Uterus (tissue), 4 donors: ENCODE data around the gene RDH8. TPM values are rescaled to one million over a fixed set of nuclear protein-coding genes. Genes with fewer than 3 reads are reported as not detected.

ENCODE experiments used
- DNase-seq, 2 donors: peaks; one replicate each; pipeline ENCODE4 v3.0.0-alpha.2; 2019 to 2020
- H3K27ac ChIP-seq, 2 donors: fragments of 200-600 bp; sonication (generic); 1 replicate in 1 of 2; 2 replicates in 1 of 2; pipeline ENCODE4 v1.5.1; 2016 to 2018
- H3K27me3 ChIP-seq, 2 donors: fragments of 200-600 bp; sonication (generic); one replicate each; pipeline ENCODE4 v1.5.1; 2018 to 2019; ENCODE audit warnings: control low read depth in 1 of 2
- H3K36me3 ChIP-seq, 2 donors: fragments of 200-600 bp; sonication (generic); one replicate each; pipeline ENCODE4 v1.5.1; 2019; ENCODE audit warnings: control low read depth in 1 of 2
- H3K4me1 ChIP-seq, 2 donors: fragments of 200-600 bp; sonication (generic); one replicate each; pipeline ENCODE4 v1.5.1; 2018 to 2019; ENCODE audit warnings: control low read depth in 1 of 2
- H3K4me3 ChIP-seq, 2 donors: fragments of 200-600 bp; sonication (generic); 1 replicate in 1 of 2; 2 replicates in 1 of 2; pipeline ENCODE4 v1.5.1; 2018 to 2019; ENCODE audit warnings: mild to moderate bottlenecking in 1 of 2
- H3K9me3 ChIP-seq, 2 donors: fragments of 200-600 bp; sonication (generic); one replicate each; pipeline ENCODE4 v1.5.1; 2019; ENCODE audit warnings: control low read depth in 1 of 2
- CTCF ChIP-seq, 4 experiments: fragments of 200-600 bp in 2 of 4; fragments of 450-650 bp in 2 of 4; sonication (generic) in 2 of 4; IDR thresholded peaks; one replicate each; pipeline ENCODE4 v1.5.1; 2016 to 2019; ENCODE audit warnings: antibody characterized with exemption in 4 of 4, mild to moderate bottlenecking in 2 of 4, moderate library complexity in 1 of 4
- POLR2A ChIP-seq, 2 donors: fragments of 450-650 bp; IDR thresholded peaks; one replicate each; pipeline ENCODE4 v1.6.1; 2016; ENCODE audit warnings: antibody characterized with exemption in 2 of 2, mild to moderate bottlenecking in 1 of 2, moderate library complexity in 1 of 2
- intact Hi-C: fragments of 100-400 bp; cut with DNase I; formaldehyde crosslinking; loops from one replicate; pipeline ENCODE4 v1.15.1; 2023; ENCODE audit warnings: low total_unique reads
- total RNA-seq, 4 donors: library from RNA; depleted of rRNA in 3 of 4; stranded (reverse); fragments of >200 nt in 3 of 4; gene quantifications; one replicate each; pipeline versions ENCODE4 v1.1.0 to v1.2.4, GENCODE V29; 2014 to 2023
- donor health status: DM: yes; HTN: yes; CAD: no.

The RDH8 gene
- total RNA-seq = not detected

GRCh38 chr19:10013316-10013715, at the start of gene RDH8:
Gene RDH8 (plus strand): TSS chr19:10013483. CDS start chr19:10013498, 15 bp downstream.
- intact Hi-C loops = no loop called here
- no peaks in the 10 kb centered on the region for H3K36me3 ChIP-seq
- H3K27ac ChIP-seq = no peak within 1 kb of the TSS
- H3K4me3 ChIP-seq = no peak within 1 kb of the TSS
- peaks cover 0 to 11% of the 10 kb centered on the region in 2 donors for H3K4me1 ChIP-seq
- TF ChIP-seq POLR2A (IDR thresholded peaks at IDR 0.05) (no peak), CTCF (IDR thresholded peaks at IDR 0.05) (no peak)
- no peaks in the 10 kb centered on the region for H3K9me3 ChIP-seq
- no peak for DNase-seq
- H3K27me3 ChIP-seq = no peaks in the 10 kb centered on the region

- Histone ChIP-seq H3K4me3 (no peak overlapping the region), H3K27me3 (no peaks in the 10 kb centered on the region), H3K4me1 (no peaks in the 10 kb centered on the region), H3K9me3 (no peaks in the 10 kb centered on the region), H3K36me3 (no peaks in the 10 kb centered on the region), H3K27ac (no peak overlapping the region)
- intact Hi-C loops = no loop called here
- no peak for TF ChIP-seq POLR2A (IDR thresholded peaks at IDR 0.05)
- no peak for TF ChIP-seq CTCF (IDR thresholded peaks at IDR 0.05)
- no peak for DNase-seq
Measured at GRCh38 chr19:9966024-9966423, 47.3 kb upstream of the RDH8 start.

GRCh38 chr19:9966448-9966847, 46.8 kb upstream of the RDH8 start:
- Histone ChIP-seq H3K36me3 (no peaks in the 10 kb centered on the region), H3K9me3 (no peaks in the 10 kb centered on the region), H3K27me3 (no peaks in the 10 kb centered on the region), H3K27ac (no peak overlapping the region), H3K4me3 (no peak overlapping the region), H3K4me1 (no peaks in the 10 kb centered on the region)
- no peak for DNase-seq
- TF ChIP-seq POLR2A (IDR thresholded peaks at IDR 0.05) = no peak
- TF ChIP-seq CTCF (IDR thresholded peaks at IDR 0.05) = no peak
- intact Hi-C loops = no loop called here

GRCh38 chr19:9967326-9967725, 46.0 kb upstream of the RDH8 start:
- no peak for DNase-seq
- Histone ChIP-seq H3K4me1 (no peaks in the 10 kb centered on the region), H3K27ac (no peak overlapping the region), H3K4me3 (no peak overlapping the region), H3K9me3 (no peaks in the 10 kb centered on the region), H3K36me3 (no peaks in the 10 kb centered on the region), H3K27me3 (no peaks in the 10 kb centered on the region)
- intact Hi-C loops = no loop called here
- TF ChIP-seq CTCF (IDR thresholded peaks at IDR 0.05) = no peak
- TF ChIP-seq POLR2A (IDR thresholded peaks at IDR 0.05) = no peak

GRCh38 chr19:9968820-9969687, 44.2 kb upstream of the RDH8 start:
- Histone ChIP-seq H3K36me3 (no peaks in the 10 kb centered on the region), H3K9me3 (no peaks in the 10 kb centered on the region), H3K27ac (no peak overlapping the region), H3K27me3 (no peaks in the 10 kb centered on the region), H3K4me1 (no peaks in the 10 kb centered on the region), H3K4me3 (no peak overlapping the region)
- DNase-seq = no peak
- TF ChIP-seq CTCF (IDR thresholded peaks at IDR 0.05) = no peak
- no peak for TF ChIP-seq POLR2A (IDR thresholded peaks at IDR 0.05)
- intact Hi-C loops = no loop called here
